OCI-LY3 (cell line): ENCODE measurements around the gene DOCK11.

Experiments
- H2AFZ ChIP-seq: fragments of 200-600, 300-600 bp; shearing (Covaris generic); 2 replicates; pipeline ENCODE4 v1.6.0; 2014; ENCODE audit warnings: antibody characterized with exemption, low read depth, low read length
- H3K27ac ChIP-seq: fragments of 200-600, 300-600 bp; sonication (generic); 2 replicates; pipeline ENCODE4 v1.5.1; 2014; ENCODE audit warnings: mild to moderate bottlenecking, low read length, moderate library complexity, mixed read lengths
- H3K27me3 ChIP-seq: fragments of 200-600, 300-600 bp; sonication (generic); 2 replicates; pipeline ENCODE4 v1.6.1; 2014; ENCODE audit warnings: low read depth, low read length, mixed read lengths
- H3K36me3 ChIP-seq: fragments of 200-600, 300-600 bp; sonication (generic); replicated peaks from 2 replicates; pipeline ENCODE3; 2014; ENCODE audit warnings: low read depth, low read length, mixed read lengths
- H3K4me1 ChIP-seq: fragments of 300-600, 200-600 bp; sonication (generic); 2 replicates; pipeline ENCODE4 v1.6.1; 2014; ENCODE audit warnings: low read length, mixed read lengths
- H3K4me2 ChIP-seq: fragments of 200-600, 300-600 bp; sonication (generic); 2 replicates; pipeline ENCODE4 v1.6.1; 2014; ENCODE audit warnings: low read length, mixed read lengths
- H3K4me3 ChIP-seq: fragments of 300-600, 200-600 bp; sonication (generic); 2 replicates; pipeline ENCODE4 v1.5.1; 2014; ENCODE audit warnings: antibody characterized with exemption, mild to moderate bottlenecking, low read length, moderate library complexity
- H3K79me2 ChIP-seq: fragments of 300-600, 200-600 bp; shearing (Covaris generic); 2 replicates; pipeline ENCODE4 v1.6.1; 2014; ENCODE audit warnings: mild to moderate bottlenecking, low read length, mixed read lengths
- H3K9ac ChIP-seq: fragments of 300-600, 200-600 bp; shearing (Covaris generic); 2 replicates; pipeline ENCODE4 v1.6.0; 2014; ENCODE audit warnings: mild to moderate bottlenecking, low read length, moderate library complexity
- H3K9me3 ChIP-seq: fragments of 200-600, 300-600 bp; shearing (Covaris generic); 2 replicates; pipeline ENCODE4 v1.6.1; 2014; ENCODE audit warnings: low read length, mixed read lengths; ENCODE audit not compliant: insufficient read depth
- H4K20me1 ChIP-seq: fragments of 200-600, 300-600 bp; sonication (generic); 2 replicates; pipeline ENCODE4 v1.6.1; 2016; ENCODE audit warnings: low read length, mixed read lengths; ENCODE audit not compliant: insufficient read depth
- CTCF ChIP-seq: fragments of 200-600, 300-600 bp; sonication (generic); IDR thresholded peaks from 2 replicates; pipeline ENCODE4 v1.5.1; 2014; ENCODE audit warnings: antibody characterized with exemption, low read length, low read depth
- EZH2phosphoT487 ChIP-seq: fragments of 200-600 bp; shearing (Covaris generic); IDR thresholded peaks from 2 replicates; pipeline ENCODE4 v1.6.1; 2018; ENCODE audit warnings: antibody characterized with exemption, mixed run types, low read depth

DOCK11 gene

GRCh38 chrX:118666521-118666920 lies 170.9 kb downstream of the DOCK11 start:
- Histone ChIP-seq H2AFZ (no peak overlapping the region), H3K4me3 (no peak overlapping the region), H3K27me3 (no peaks in the 10 kb centered on the region), H3K4me2 (no peak overlapping the region), H4K20me1 (no peaks in the 10 kb centered on the region), H3K9ac (no peak overlapping the region), H3K9me3 (no peaks in the 10 kb centered on the region), H3K4me1 (no peaks in the 10 kb centered on the region), H3K36me3 (no peaks in the 10 kb centered on the region), H3K27ac (no peak overlapping the region), H3K79me2 (no peaks in the 10 kb centered on the region)
- TF ChIP-seq EZH2phosphoT487 (no peak), CTCF (no peak)

GRCh38 chrX:118669435-118669834 lies 173.8 kb downstream of the DOCK11 start:
- Histone ChIP-seq H3K4me2 (no peak overlapping the region), H2AFZ (no peak overlapping the region), H3K27ac (no peak overlapping the region), H3K27me3 (no peaks in the 10 kb centered on the region), H3K4me1 (no peaks in the 10 kb centered on the region), H3K9me3 (no peaks in the 10 kb centered on the region), H3K79me2 (no peaks in the 10 kb centered on the region), H3K36me3 (no peaks in the 10 kb centered on the region), H4K20me1 (no peaks in the 10 kb centered on the region), H3K9ac (no peak overlapping the region), H3K4me3 (no peak overlapping the region)
- TF ChIP-seq EZH2phosphoT487 = no peak

GRCh38 chrX:118675326-118675965 lies 179.8 kb downstream of the DOCK11 start:
- no peaks in the 10 kb centered on the region for H3K36me3 ChIP-seq
- H3K27me3 ChIP-seq = no peaks in the 10 kb centered on the region
- no peak overlapping the region for H3K4me3 ChIP-seq
- H3K4me1 ChIP-seq = no peaks in the 10 kb centered on the region
- no peaks in the 10 kb centered on the region for H4K20me1 ChIP-seq
- no peak overlapping the region for H2AFZ ChIP-seq
- H3K9me3 ChIP-seq = no peaks in the 10 kb centered on the region
- H3K27ac ChIP-seq = no peak overlapping the region
- H3K79me2 ChIP-seq = no peaks in the 10 kb centered on the region
- no peak for TF ChIP-seq CTCF
- no peak for TF ChIP-seq EZH2phosphoT487
- H3K9ac ChIP-seq = no peak overlapping the region
- H3K4me2 ChIP-seq = no peak overlapping the region

- Histone ChIP-seq H3K9ac (no peak overlapping the region), H3K9me3 (no peaks in the 10 kb centered on the region), H3K4me3 (no peak overlapping the region), H3K4me2 (no peak overlapping the region), H4K20me1 (no peaks in the 10 kb centered on the region), H3K4me1 (no peaks in the 10 kb centered on the region), H3K27me3 (no peaks in the 10 kb centered on the region), H2AFZ (no peak overlapping the region), H3K79me2 (no peaks in the 10 kb centered on the region), H3K36me3 (no peaks in the 10 kb centered on the region), H3K27ac (no peak overlapping the region)
- TF ChIP-seq EZH2phosphoT487 (no peak), CTCF (no peak)
Measured at GRCh38 chrX:118675966-118676349, 180.3 kb downstream of the DOCK11 start.
